ENCODE data around the gene BCL11B. TPM values are rescaled to one million over a fixed set of nuclear protein-coding genes. Genes with fewer than 3 reads are reported as not detected.

The BCL11B gene
- total RNA-seq, 4 donors from 2014 or later: 0.21 to 0.78 (median 0.26) TPM

DNA sequence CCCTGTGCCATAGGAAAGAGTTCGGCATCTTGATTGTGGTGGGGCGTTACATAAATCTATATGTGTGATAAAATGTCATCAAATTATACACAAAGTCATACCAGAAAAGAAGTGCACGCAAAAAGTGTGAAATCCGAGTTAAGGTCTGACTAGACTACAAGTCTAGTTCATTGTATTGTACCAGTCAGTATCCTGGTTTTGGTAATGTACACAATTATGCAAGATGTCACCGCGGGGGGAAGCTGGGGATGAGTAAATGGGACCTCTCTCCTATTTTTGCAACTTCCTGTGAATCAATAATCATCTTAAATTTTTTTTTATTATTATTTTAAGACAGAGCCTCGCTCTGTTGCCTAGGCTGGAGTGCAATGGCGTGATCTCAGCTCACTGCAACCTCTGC, 43.2 kb upstream of the BCL11B start:
- TF ChIP-seq, protein P1, sequence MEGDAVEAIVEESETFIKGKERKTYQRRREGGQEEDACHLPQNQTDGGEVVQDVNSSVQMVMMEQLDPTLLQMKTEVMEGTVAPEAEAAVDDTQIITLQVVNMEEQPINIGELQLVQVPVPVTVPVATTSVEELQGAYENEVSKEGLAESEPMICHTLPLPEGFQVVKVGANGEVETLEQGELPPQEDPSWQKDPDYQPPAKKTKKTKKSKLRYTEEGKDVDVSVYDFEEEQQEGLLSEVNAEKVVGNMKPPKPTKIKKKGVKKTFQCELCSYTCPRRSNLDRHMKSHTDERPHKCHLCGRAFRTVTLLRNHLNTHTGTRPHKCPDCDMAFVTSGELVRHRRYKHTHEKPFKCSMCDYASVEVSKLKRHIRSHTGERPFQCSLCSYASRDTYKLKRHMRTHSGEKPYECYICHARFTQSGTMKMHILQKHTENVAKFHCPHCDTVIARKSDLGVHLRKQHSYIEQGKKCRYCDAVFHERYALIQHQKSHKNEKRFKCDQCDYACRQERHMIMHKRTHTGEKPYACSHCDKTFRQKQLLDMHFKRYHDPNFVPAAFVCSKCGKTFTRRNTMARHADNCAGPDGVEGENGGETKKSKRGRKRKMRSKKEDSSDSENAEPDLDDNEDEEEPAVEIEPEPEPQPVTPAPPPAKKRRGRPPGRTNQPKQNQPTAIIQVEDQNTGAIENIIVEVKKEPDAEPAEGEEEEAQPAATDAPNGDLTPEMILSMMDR (IDR thresholded peaks at IDR 0.05): no peak
- no peak for TF ChIP-seq EP300 (IDR thresholded peaks at IDR 0.05)
- no peak overlapping the region for H3K4me3 ChIP-seq
- no peaks in the 10 kb centered on the region for H3K4me1 ChIP-seq
- 65 to 82% methylated on average over 8 of the region's 8 CpGs for WGBS, 2 donors
- H3K9me3 ChIP-seq: peaks cover 0 to 27% (median 0%) of the 10 kb centered on the region in 4 donors
- H3K27me3 ChIP-seq: no peaks in the 10 kb centered on the region
- no peak for DNase-seq (ENCODE audit: low spot score in 2 of 2)
- no peak overlapping the region for H3K27ac ChIP-seq
- H3K36me3 ChIP-seq: no peaks in the 10 kb centered on the region

DNA sequence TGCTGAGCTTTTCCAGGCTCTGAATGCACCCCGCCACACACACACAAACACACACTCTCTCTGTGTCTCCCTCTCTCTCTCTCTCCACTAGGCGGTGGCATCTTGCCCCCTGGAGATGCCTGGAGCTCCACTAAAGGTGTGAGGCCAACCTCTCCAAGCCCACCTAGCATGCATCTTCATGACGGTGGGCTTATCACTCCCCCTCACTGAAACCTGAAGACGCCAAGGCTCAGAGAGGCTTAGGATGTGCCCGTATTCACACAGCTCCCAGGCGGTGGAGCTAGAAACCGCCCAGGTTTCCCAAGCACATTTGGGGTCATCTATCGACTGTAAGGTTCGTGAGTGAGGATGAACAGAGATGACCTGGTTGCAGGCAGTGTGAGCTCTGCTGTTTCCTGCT, 42.6 kb upstream of the BCL11B start:
- Histone ChIP-seq H3K36me3 (no peaks in the 10 kb centered on the region), H3K4me1 (no peaks in the 10 kb centered on the region), H3K4me3 (no peak overlapping the region), H3K9me3 (peaks cover 0 to 33% (median 0%) of the 10 kb centered on the region in 4 donors), H3K27me3 (no peaks in the 10 kb centered on the region), H3K27ac (no peak overlapping the region)
- no peak for DNase-seq (ENCODE audit: low spot score in 2 of 2)
- TF ChIP-seq POLR2A (IDR thresholded peaks at IDR 0.05): no peak
- TF ChIP-seq EP300 (IDR thresholded peaks at IDR 0.05): no peak
- TF ChIP-seq, protein P1 (IDR thresholded peaks at IDR 0.05): no peak
- 71 to 81% methylated on average over 8 to 9 of the region's 9 CpGs for WGBS, 2 donors

DNA sequence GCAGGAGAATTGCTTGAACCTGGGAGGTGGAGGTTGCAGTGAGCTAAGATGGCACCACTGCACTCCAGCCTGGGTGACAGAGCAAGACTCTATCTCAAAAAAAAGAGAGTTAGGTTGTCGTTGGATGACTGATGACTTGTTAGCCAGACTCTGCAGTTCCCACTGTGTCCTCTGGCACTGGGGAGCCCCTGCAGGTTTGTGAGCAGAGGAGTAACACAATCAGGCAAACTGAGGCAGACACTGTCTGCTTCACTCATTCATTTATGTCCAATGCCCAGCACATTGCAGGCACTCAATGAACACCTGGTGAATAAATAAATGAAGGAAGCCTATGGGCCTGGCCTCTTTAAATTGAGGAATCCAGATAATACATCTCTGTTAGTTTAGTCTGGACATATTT, 41.2 kb upstream of the BCL11B start:
- WGBS, 2 donors: 80 to 86% methylated on average over 1 of the region's 1 CpG
- Histone ChIP-seq H3K27ac (no peak overlapping the region), H3K4me3 (no peak overlapping the region), H3K4me1 (no peaks in the 10 kb centered on the region), H3K9me3 (peaks cover 0 to 38% (median 0%) of the 10 kb centered on the region in 4 donors), H3K27me3 (no peaks in the 10 kb centered on the region), H3K36me3 (no peaks in the 10 kb centered on the region)
- no peak for TF ChIP-seq POLR2A (IDR thresholded peaks at IDR 0.05)
- TF ChIP-seq EP300 (IDR thresholded peaks at IDR 0.05): no peak
- TF ChIP-seq, protein P1 (IDR thresholded peaks at IDR 0.05): no peak
- DNase-seq (ENCODE audit: low spot score in 2 of 2): no peak

DNA sequence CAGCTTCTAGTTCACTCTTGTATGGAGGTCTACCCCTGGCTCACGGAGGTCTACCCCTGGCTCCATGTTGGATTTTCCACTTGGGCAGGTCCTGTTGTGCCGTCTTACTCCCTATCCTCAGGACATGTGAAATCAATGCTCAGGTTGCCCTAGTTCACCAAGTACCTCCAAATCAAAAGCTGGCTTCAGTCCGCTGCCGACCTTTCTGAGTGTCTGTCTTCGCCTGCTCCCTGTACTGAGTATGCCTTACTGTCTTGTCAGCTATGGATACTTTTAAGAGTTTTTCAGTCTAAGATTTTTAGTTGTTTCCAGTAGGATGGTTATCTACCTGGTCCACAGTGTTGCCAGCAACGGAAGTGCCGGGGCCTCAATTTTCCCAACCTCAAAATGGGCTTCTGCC, 40.1 kb upstream of the BCL11B start:
- Histone ChIP-seq H3K4me3 (no peak overlapping the region), H3K27me3 (no peaks in the 10 kb centered on the region), H3K9me3 (peaks cover 0 to 38% (median 0%) of the 10 kb centered on the region in 4 donors), H3K27ac (no peak overlapping the region), H3K36me3 (no peaks in the 10 kb centered on the region), H3K4me1 (no peaks in the 10 kb centered on the region)
- no peak for TF ChIP-seq POLR2A (IDR thresholded peaks at IDR 0.05)
- DNase-seq (ENCODE audit: low spot score in 2 of 2): no peak
- 96 to 99% methylated on average over 7 of the region's 7 CpGs for WGBS, 2 donors

DNA sequence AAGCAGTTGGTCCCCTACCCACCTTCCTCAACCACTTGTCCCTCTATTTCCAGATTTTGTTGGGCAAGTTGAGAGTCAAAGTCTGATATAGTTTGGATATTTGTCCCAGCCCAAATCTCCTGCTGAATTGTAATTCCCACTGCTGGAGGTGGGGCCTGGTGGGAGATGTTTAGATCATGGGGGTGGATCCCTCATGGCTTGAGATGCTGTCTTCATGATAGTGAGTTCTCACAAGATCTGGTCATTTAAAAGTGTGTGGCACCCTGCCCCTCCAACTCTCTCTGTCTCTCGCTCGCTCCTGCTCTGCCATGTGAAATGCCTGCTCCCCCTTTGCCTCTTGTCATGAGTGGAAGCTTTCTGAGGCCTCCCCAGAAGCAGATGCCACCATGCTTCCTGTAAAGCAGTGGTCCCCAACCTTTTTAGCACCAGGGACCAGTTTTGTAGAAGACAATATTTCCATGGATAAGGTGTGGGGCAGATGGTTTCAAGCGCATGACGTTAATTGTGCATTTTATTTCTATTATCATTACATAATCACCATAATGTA, 37.3 kb upstream of the BCL11B start:
- peaks cover 0 to 38% (median 0%) of the 10 kb centered on the region in 4 donors for H3K9me3 ChIP-seq
- no peak overlapping the region for H3K4me3 ChIP-seq
- H3K4me1 ChIP-seq: no peaks in the 10 kb centered on the region
- no peak overlapping the region for H3K27ac ChIP-seq
- no peaks in the 10 kb centered on the region for H3K27me3 ChIP-seq
- no peak for DNase-seq (ENCODE audit: low spot score in 2 of 2)
- H3K36me3 ChIP-seq: no peaks in the 10 kb centered on the region
- 85 to 94% methylated on average over 4 of the region's 4 CpGs for WGBS, 2 donors
- no peak for TF ChIP-seq EP300 (IDR thresholded peaks at IDR 0.05)
- TF ChIP-seq, protein P1 (IDR thresholded peaks at IDR 0.05): no peak
- no peak for TF ChIP-seq POLR2A (IDR thresholded peaks at IDR 0.05)

DNA sequence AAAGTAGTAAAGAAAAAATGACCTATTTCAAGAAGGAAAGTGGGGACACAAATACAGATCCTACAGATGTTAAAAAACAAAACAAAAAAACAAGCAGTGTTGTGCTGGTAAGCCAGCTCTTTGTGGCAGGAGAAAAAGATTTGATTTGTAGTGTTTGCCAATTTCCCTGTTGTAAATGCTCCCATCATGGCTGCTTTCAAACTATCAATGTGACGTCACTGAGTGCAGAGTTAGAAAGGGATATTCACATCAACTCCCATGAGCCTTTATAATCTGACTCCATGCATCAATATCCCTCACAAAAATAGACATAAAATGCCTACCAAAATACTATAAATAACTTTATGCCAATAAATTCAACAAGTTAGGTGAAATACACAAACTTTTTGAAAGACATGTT, 32.2 kb upstream of the BCL11B start:
- TF ChIP-seq EP300 (IDR thresholded peaks at IDR 0.05): no peak
- no peak for TF ChIP-seq POLR2A (IDR thresholded peaks at IDR 0.05)
- TF ChIP-seq, protein P1 (IDR thresholded peaks at IDR 0.05): no peak
- Histone ChIP-seq H3K9me3 (peaks cover 0 to 17% (median 0%) of the 10 kb centered on the region in 4 donors), H3K36me3 (no peaks in the 10 kb centered on the region), H3K27ac (no peak overlapping the region), H3K27me3 (no peaks in the 10 kb centered on the region), H3K4me1 (no peaks in the 10 kb centered on the region), H3K4me3 (no peak overlapping the region)
- no peak for DNase-seq (ENCODE audit: low spot score in 2 of 2)
- 68 to 82% methylated on average over 1 of the region's 1 CpG for WGBS, 2 donors

Data from tibial nerve (tissue), 4 donors.